HCT116 (cell line): ENCODE data around the gene RAD9A. TPM values are rescaled to one million over a fixed set of nuclear protein-coding genes. Genes with fewer than 3 reads are reported as not detected.

Source experiments
- ATAC-seq: fragments of 200-7000 bp; cut with Tn5 transposase; 2 replicates; pipeline ENCODE4 v1.9.1; 2020; ENCODE audit warnings: mild to moderate bottlenecking, moderate library complexity
- BruUV-seq: library from RNA; stranded (reverse); fragments of 400-500 nt; replicated peaks from 2 replicates; lab custom pipeline; 2021; lab: Mats Ljungman, UMichigan
- CTCF ChIA-PET: fragments of 300-600 bp; sonication (Branson Sonifier 250); formaldehyde crosslinking; loops from one replicate; lab custom pipeline; 2021; ENCODE audit warnings: antibody characterized with exemption; lab: Charles Lee
- POLR2A ChIA-PET: fragments of 300-600, 350-600 bp; sonication (Branson Sonifier 250); formaldehyde crosslinking; loops from one replicate; lab custom pipeline; 2021; ENCODE audit warnings: antibody characterized with exemption; lab: Charles Lee
- RAD21 ChIA-PET, 2 experiments: fragments of 300-600 bp; sonication (Branson Sonifier 250); formaldehyde crosslinking; loops; one replicate each; lab custom pipeline; 2023; ENCODE audit warnings: low total read pairs in 2 of 2; ENCODE audit not compliant: uncharacterized antibody in 2 of 2, unreplicated experiment in 2 of 2, low non-redundant PET in 1 of 2; lab: Charles Lee
- DNase-seq: peaks from one replicate; pipeline ENCODE4 v3.0.0-alpha.2; 2010; ENCODE audit warnings: low read depth, low spot score
- H2AFZ ChIP-seq: fragments of 200-600 bp; shearing (Covaris generic), sonication (generic); 2 replicates; pipeline ENCODE4 v1.6.1; 2017; ENCODE audit warnings: low read depth, mixed run types, mixed read lengths, antibody characterized with exemption, low read length; ENCODE audit not compliant: poor library complexity, severe bottlenecking
- H3K27ac ChIP-seq: 2 replicates; pipeline ENCODE4 v1.5.1; 2012; ENCODE audit warnings: low read depth, low read length
- H3K27me3 ChIP-seq: fragments of 200-600 bp; sonication (generic); 2 replicates; pipeline ENCODE4 v1.6.1; 2016; ENCODE audit warnings: mixed run types, low read length, mixed read lengths; ENCODE audit not compliant: insufficient read depth
- H3K36me3 ChIP-seq, 2 experiments: fragments of 200-500 bp in 1 of 2; fragments of 200-600 bp in 1 of 2; sonication (Bioruptor generic) in 1 of 2; sonication (generic) in 1 of 2; 2 replicates each; pipeline versions ENCODE4 v1.5.1 to v1.6.1; 2014 to 2016; ENCODE audit warnings: low read length in 2 of 2, inconsistent platforms in 1 of 2, mixed read lengths in 1 of 2, mixed run types in 1 of 2; ENCODE audit not compliant: insufficient read depth in 2 of 2, control insufficient read depth in 1 of 2
- H3K4me1 ChIP-seq, 2 experiments: fragments of 200-600 bp in 1 of 2; sonication (generic) in 1 of 2; 2 replicates each; pipeline versions ENCODE4 v1.5.1 to v1.6.1; 2012 to 2017; ENCODE audit warnings: low read length in 2 of 2, inconsistent platforms in 1 of 2, mild to moderate bottlenecking in 1 of 2, mixed read lengths in 1 of 2, mixed run types in 1 of 2, moderate library complexity in 1 of 2; ENCODE audit not compliant: insufficient read depth in 2 of 2, control insufficient read depth in 1 of 2
- H3K4me2 ChIP-seq: fragments of 200-600 bp; sonication (generic); 2 replicates; pipeline ENCODE4 v1.6.1; 2017; ENCODE audit warnings: mixed run types, low read length, mixed read lengths
- H3K4me3 ChIP-seq, 2 experiments: fragments of 200-600 bp in 1 of 2; sonication (generic) in 1 of 2; replicated peaks in 1 of 2; 2 replicates each; pipeline ENCODE4 v1.5.1; 2011 to 2016; ENCODE audit warnings: low read length in 2 of 2, control low read depth in 1 of 2, low read depth in 1 of 2, mild to moderate bottlenecking in 1 of 2, mixed read lengths in 1 of 2, mixed run types in 1 of 2
- H3K79me2 ChIP-seq: fragments of 200-600 bp; sonication (generic); 2 replicates; pipeline ENCODE4 v1.6.1; 2017; ENCODE audit warnings: mild to moderate bottlenecking, mixed run types, low read length, moderate library complexity, mixed read lengths; ENCODE audit not compliant: insufficient read depth
- H3K9ac ChIP-seq: fragments of 200-600 bp; sonication (generic); 2 replicates; pipeline ENCODE4 v1.6.1; 2016; ENCODE audit warnings: low read length, mixed read lengths
- H3K9me2 ChIP-seq: fragments of 200-600 bp; sonication (generic), shearing (Covaris generic); 2 replicates; pipeline ENCODE4 v1.6.1; 2017; ENCODE audit warnings: mixed run types, mild to moderate bottlenecking, moderate library complexity; ENCODE audit not compliant: insufficient read depth
- H3K9me3 ChIP-seq, 2 experiments: fragments of 200-500 bp in 1 of 2; fragments of 200-600 bp in 1 of 2; sonication (Bioruptor generic) in 1 of 2; sonication (generic) in 1 of 2; 2 replicates each; pipeline ENCODE4 v1.6.1; 2014 to 2017; ENCODE audit warnings: low read length in 2 of 2, mixed read lengths in 2 of 2, inconsistent platforms in 1 of 2, low read depth in 1 of 2, mild to moderate bottlenecking in 1 of 2, mixed run types in 1 of 2, moderate library complexity in 1 of 2; ENCODE audit not compliant: control insufficient read depth in 1 of 2, insufficient read depth in 1 of 2
- H4K20me1 ChIP-seq: fragments of 200-600 bp; sonication (generic), shearing (Covaris generic); 2 replicates; pipeline ENCODE4 v1.6.1; 2017; ENCODE audit warnings: mixed run types, mild to moderate bottlenecking, moderate library complexity; ENCODE audit not compliant: insufficient read depth
- CTCF ChIP-seq, 3 experiments: fragments of 200-600 bp in 1 of 3; sonication (generic) in 1 of 3; IDR thresholded peaks in 2 of 3; conservative IDR thresholded peaks in 1 of 3; 2 replicates each; pipeline ENCODE4 v1.5.1; 2012 to 2017; ENCODE audit warnings: low read depth in 2 of 3, low read length in 2 of 3, antibody characterized with exemption in 1 of 3, borderline replicate concordance in 1 of 3, control low read depth in 1 of 3, mild to moderate bottlenecking in 1 of 3, mixed read lengths in 1 of 3, mixed run types in 1 of 3, moderate library complexity in 1 of 3; ENCODE audit not compliant: insufficient read depth in 1 of 3
- EGR1 ChIP-seq: IDR thresholded peaks from 2 replicates; pipeline ENCODE4 v1.6.1; 2012; ENCODE audit warnings: low read depth
- EZH2phosphoT487 ChIP-seq: fragments of 200-600 bp; IDR thresholded peaks from 2 replicates; pipeline ENCODE4 v1.6.1; 2018; ENCODE audit warnings: antibody characterized with exemption, borderline replicate concordance
- JUND ChIP-seq: IDR thresholded peaks from 2 replicates; pipeline ENCODE4 v1.6.1; 2012
- SIN3A ChIP-seq: IDR thresholded peaks from 2 replicates; pipeline ENCODE4 v1.6.1; 2012; ENCODE audit warnings: low read depth
- SP1 ChIP-seq: IDR thresholded peaks from 2 replicates; pipeline ENCODE4 v1.6.1; 2012; ENCODE audit warnings: low read depth
- TCF7L2 ChIP-seq: IDR thresholded peaks from 2 replicates; pipeline ENCODE4 v1.7.0; 2011; ENCODE audit warnings: borderline replicate concordance, inconsistent platforms; ENCODE audit not compliant: insufficient read depth, insufficient read length; ENCODE audit errors: extremely low read depth
- YY1 ChIP-seq: IDR thresholded peaks from 2 replicates; pipeline ENCODE4 v1.6.1; 2011; ENCODE audit warnings: low read length, low read depth, moderate library complexity, mild to moderate bottlenecking; ENCODE audit not compliant: insufficient replicate concordance; ENCODE audit errors: extremely low read depth
- ZFX ChIP-seq: fragments of 450-650 bp; IDR thresholded peaks from 2 replicates; pipeline ENCODE4 v1.6.1; 2017
- ZNF274 ChIP-seq: fragments of 200-500 bp; sonication (Bioruptor generic); IDR thresholded peaks from 2 replicates; pipeline ENCODE4 v1.6.1; 2014; ENCODE audit warnings: mild to moderate bottlenecking, low read depth, low read length, inconsistent platforms
- intact Hi-C: fragments of 100-400 bp; cut with micrococcal nuclease; formaldehyde crosslinking; loops from 2 replicates; pipeline ENCODE4 v1.10.0; 2022
- total RNA-seq: library from RNA; stranded (reverse); gene quantifications from one replicate; pipeline ENCODE4 v1.2.1, GENCODE V29; 2021; ENCODE audit not compliant: unreplicated experiment
- TF ChIP-seq, protein P1 (sequence below): IDR thresholded peaks from 2 replicates; pipeline ENCODE4 v1.6.1; 2012
- TF ChIP-seq, protein P2 (sequence below): IDR thresholded peaks from 2 replicates; pipeline ENCODE4 v1.6.1; 2012; ENCODE audit warnings: low read depth

RAD9A gene
- total RNA-seq, 1 experiment from 2014 or later: 49.8 TPM

DNA sequence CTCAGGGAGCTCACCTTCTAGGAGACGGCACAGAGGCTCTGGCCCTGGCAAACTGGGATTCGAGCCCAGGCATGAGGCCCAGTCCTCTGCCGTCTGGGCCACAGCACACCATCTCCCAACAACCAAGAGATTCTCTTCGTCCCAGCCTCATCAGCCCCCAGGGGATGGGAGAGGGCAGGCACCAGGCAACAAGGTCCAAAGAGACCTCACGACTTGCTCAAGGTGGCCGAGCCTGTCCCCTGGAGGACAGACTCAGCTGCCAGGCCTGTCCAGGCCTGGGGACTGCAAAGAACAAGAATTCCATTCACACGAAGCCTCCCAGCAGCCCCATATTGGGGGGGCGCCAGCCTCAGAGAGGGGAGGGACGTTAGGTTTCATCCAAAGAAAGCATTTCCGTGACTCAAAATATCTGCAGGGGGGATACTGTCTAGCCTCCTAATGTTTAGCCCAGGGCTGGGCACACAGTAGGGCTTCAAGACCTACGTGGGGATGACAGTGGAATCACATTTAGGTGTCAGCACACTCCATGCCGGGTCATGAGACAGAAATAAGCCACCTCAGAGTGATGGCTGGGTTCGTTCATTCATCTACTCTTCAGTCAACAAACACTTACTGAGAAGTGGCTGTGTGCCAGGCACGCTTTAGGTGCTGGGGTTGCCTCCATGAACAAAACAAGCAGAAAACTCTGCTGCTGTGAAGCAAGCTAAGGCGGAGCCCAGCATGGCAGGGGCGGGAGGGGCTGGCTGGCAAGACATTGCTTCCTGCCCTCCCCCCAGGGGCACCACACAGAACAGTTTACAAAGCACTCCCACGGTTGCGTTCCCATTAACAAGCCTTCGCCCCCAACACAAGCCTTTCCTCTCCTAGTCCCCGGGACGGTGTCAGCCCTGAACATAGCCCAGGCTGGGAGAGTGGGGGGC, 24.9 kb downstream of the RAD9A start:
- no TSS peak for BruUV-seq
- Histone ChIP-seq H3K9me3 (no peaks in the 10 kb centered on the region), H2AFZ (no peak overlapping the region), H3K4me2 (peak overlapping the region; percentile 81), H3K4me1 (peaks cover 19 to 45% of the 10 kb centered on the region in 2 experiments; a peak in 3 of 4 replicates), H3K4me3 (no peak overlapping the region), H4K20me1 (no peaks in the 10 kb centered on the region), H3K9me2 (no peaks in the 10 kb centered on the region), H3K27ac (peak overlapping the region; percentile 18; the same call in 1 of the 2 replicates), H3K27me3 (no peaks in the 10 kb centered on the region), H3K36me3 (no peaks in the 10 kb centered on the region), H3K79me2 (no peaks in the 10 kb centered on the region), H3K9ac (no peak overlapping the region)
- POLR2A ChIA-PET: no interaction called here
- RAD21 ChIA-PET: no interaction called here
- CTCF ChIA-PET: interaction anchor here (1.8 kb wide), 1 partner anchor 15 kb away, joined by 8 read pairs; the partner anchor contains the start of gene PPP1CA
- TF ChIP-seq CTCF (IDR thresholded peaks at IDR 0.05 in 2 of 3, conservative IDR thresholded peaks at IDR 0.05 in 1 of 3; ENCODE audit: borderline replicate concordance in 1 of 3, insufficient read depth in 1 of 3, low read depth in 2 of 3, low read length in 2 of 3): no peak
- no peak for DNase-seq
- no peak for ATAC-seq
- intact Hi-C loops: no loop called here

- H3K9me2 ChIP-seq: no peaks in the 10 kb centered on the region
- ChIA-PET RAD21 (no interaction called here), POLR2A (no interaction called here), CTCF (interaction anchor here (1.8 kb wide), 1 partner anchor 16 kb away, joined by 8 read pairs; the partner anchor contains the start of gene PPP1CA)
- no peaks in the 10 kb centered on the region for H3K36me3 ChIP-seq
- no peaks in the 10 kb centered on the region for H3K27me3 ChIP-seq
- H3K27ac ChIP-seq: no peak overlapping the region
- peaks cover 19 to 47% of the 10 kb centered on the region in 2 experiments; a peak in 3 of 4 replicates for H3K4me1 ChIP-seq
- H4K20me1 ChIP-seq: no peaks in the 10 kb centered on the region
- ATAC-seq (no peak), DNase-seq (no peak)
- no peak overlapping the region for H2AFZ ChIP-seq
- H3K4me2 ChIP-seq: no peak overlapping the region
- no peaks in the 10 kb centered on the region for H3K9me3 ChIP-seq
- no peak overlapping the region for H3K4me3 ChIP-seq
- H3K9ac ChIP-seq: no peak overlapping the region
- H3K79me2 ChIP-seq: no peaks in the 10 kb centered on the region
- BruUV-seq: no TSS peak
- intact Hi-C loops: no loop called here
- TF ChIP-seq ZFX (no peak), TCF7L2 (no peak), ZNF274 (no peak), YY1 (no peak), SP1 (no peak), EZH2phosphoT487 (no peak), SIN3A (no peak), JUND (no peak), EGR1 (no peak)
- TF ChIP-seq, protein P1, sequence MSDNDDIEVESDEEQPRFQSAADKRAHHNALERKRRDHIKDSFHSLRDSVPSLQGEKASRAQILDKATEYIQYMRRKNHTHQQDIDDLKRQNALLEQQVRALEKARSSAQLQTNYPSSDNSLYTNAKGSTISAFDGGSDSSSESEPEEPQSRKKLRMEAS: no peak
- TF ChIP-seq, protein P2, sequence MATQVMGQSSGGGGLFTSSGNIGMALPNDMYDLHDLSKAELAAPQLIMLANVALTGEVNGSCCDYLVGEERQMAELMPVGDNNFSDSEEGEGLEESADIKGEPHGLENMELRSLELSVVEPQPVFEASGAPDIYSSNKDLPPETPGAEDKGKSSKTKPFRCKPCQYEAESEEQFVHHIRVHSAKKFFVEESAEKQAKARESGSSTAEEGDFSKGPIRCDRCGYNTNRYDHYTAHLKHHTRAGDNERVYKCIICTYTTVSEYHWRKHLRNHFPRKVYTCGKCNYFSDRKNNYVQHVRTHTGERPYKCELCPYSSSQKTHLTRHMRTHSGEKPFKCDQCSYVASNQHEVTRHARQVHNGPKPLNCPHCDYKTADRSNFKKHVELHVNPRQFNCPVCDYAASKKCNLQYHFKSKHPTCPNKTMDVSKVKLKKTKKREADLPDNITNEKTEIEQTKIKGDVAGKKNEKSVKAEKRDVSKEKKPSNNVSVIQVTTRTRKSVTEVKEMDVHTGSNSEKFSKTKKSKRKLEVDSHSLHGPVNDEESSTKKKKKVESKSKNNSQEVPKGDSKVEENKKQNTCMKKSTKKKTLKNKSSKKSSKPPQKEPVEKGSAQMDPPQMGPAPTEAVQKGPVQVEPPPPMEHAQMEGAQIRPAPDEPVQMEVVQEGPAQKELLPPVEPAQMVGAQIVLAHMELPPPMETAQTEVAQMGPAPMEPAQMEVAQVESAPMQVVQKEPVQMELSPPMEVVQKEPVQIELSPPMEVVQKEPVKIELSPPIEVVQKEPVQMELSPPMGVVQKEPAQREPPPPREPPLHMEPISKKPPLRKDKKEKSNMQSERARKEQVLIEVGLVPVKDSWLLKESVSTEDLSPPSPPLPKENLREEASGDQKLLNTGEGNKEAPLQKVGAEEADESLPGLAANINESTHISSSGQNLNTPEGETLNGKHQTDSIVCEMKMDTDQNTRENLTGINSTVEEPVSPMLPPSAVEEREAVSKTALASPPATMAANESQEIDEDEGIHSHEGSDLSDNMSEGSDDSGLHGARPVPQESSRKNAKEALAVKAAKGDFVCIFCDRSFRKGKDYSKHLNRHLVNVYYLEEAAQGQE: no peak
These were observed 25.6 kb downstream of the RAD9A start for GRCh38 chr11:67417425-67417824.
